KOPT-K1 (cell line): Measurements from ENCODE around the gene CYB5R2.
"Not testable (repeated sequence)": the region's sequence is repeated elsewhere in the genome, so short reads cannot be mapped to it uniquely, and the experiment has no call there.

Source experiments
- H3K27ac ChIP-seq: fragments of 200-600 bp; sonication (generic); 2 replicates; pipeline ENCODE4 v1.5.1; 2016; ENCODE audit warnings: antibody characterized with exemption, mild to moderate bottlenecking, low read depth, low read length; ENCODE audit not compliant: poor library complexity, severe bottlenecking
- H3K36me3 ChIP-seq: fragments of 200-600 bp; sonication (generic); 2 replicates; pipeline ENCODE4 v1.5.1; 2017; ENCODE audit warnings: antibody characterized with exemption, mild to moderate bottlenecking, low read length, moderate library complexity; ENCODE audit not compliant: insufficient read depth
- H3K9me3 ChIP-seq: fragments of 200-600 bp; sonication (generic); 2 replicates; pipeline ENCODE4 v1.5.1; 2017; ENCODE audit warnings: antibody characterized with exemption, low read length, mild to moderate bottlenecking; ENCODE audit not compliant: insufficient read depth, poor library complexity, severe bottlenecking

CYB5R2 gene

GRCh38 chr11:7677071-7677470 is 3.8 kb upstream of the CYB5R2 start:
- H3K36me3 ChIP-seq = no peaks in the 10 kb centered on the region

GRCh38 chr11:7675631-7676030 is 2.3 kb upstream of the CYB5R2 start:
- Histone ChIP-seq H3K36me3 (no peaks in the 10 kb centered on the region), H3K9me3 (no peaks in the 10 kb centered on the region), H3K27ac (no peak overlapping the region)

More at GRCh38 chr11:7677071-7677470, 3.8 kb upstream of the CYB5R2 start:
- Histone ChIP-seq H3K27ac (no peak overlapping the region), H3K9me3 (no peaks in the 10 kb centered on the region)

- Histone ChIP-seq H3K27ac (no peak overlapping the region), H3K9me3 (no peaks in the 10 kb centered on the region), H3K36me3 (no peaks in the 10 kb centered on the region)
These were observed 579 bp upstream of the CYB5R2 start for GRCh38 chr11:7673724-7674434.

GRCh38 chr11:7672276-7672959 is 882 bp downstream of the CYB5R2 start:
- Histone ChIP-seq H3K9me3 (no peaks in the 10 kb centered on the region), H3K27ac (no peak overlapping the region), H3K36me3 (no peaks in the 10 kb centered on the region)

- Histone ChIP-seq H3K9me3 (no peaks in the 10 kb centered on the region), H3K36me3 (no peaks in the 10 kb centered on the region), H3K27ac (no peak overlapping the region)
These were observed 1.7 kb downstream of the CYB5R2 start for GRCh38 chr11:7671347-7672215.

GRCh38 chr11:7670641-7671040 is 2.7 kb downstream of the CYB5R2 start:
- Histone ChIP-seq H3K27ac (no peak overlapping the region), H3K36me3 (no peaks in the 10 kb centered on the region), H3K9me3 (no peaks in the 10 kb centered on the region)

- no peak overlapping the region for H3K27ac ChIP-seq
These were observed 4.4 kb downstream of the CYB5R2 start for GRCh38 chr11:7668911-7669310.

GRCh38 chr11:7668464-7668863 is 4.8 kb downstream of the CYB5R2 start:
- no peaks in the 10 kb centered on the region for H3K36me3 ChIP-seq
- H3K9me3 ChIP-seq = no peaks in the 10 kb centered on the region

More at GRCh38 chr11:7668911-7669310, 4.4 kb downstream of the CYB5R2 start:
- Histone ChIP-seq H3K36me3 (no peaks in the 10 kb centered on the region), H3K9me3 (no peaks in the 10 kb centered on the region)

GRCh38 chr11:7667460-7667859 is 5.8 kb downstream of the CYB5R2 start:
- Histone ChIP-seq H3K36me3 (no peaks in the 10 kb centered on the region), H3K27ac (no peak overlapping the region), H3K9me3 (no peaks in the 10 kb centered on the region)

More at GRCh38 chr11:7668464-7668863, 4.8 kb downstream of the CYB5R2 start:
- H3K27ac ChIP-seq = no peak overlapping the region

- no peak overlapping the region for H3K27ac ChIP-seq
- no peaks in the 10 kb centered on the region for H3K9me3 ChIP-seq
- H3K36me3 ChIP-seq = no peaks in the 10 kb centered on the region
These were observed 6.9 kb downstream of the CYB5R2 start for GRCh38 chr11:7666292-7666866.

GRCh38 chr11:7665473-7666291 is 7.6 kb downstream of the CYB5R2 start:
- Histone ChIP-seq H3K36me3 (no peaks in the 10 kb centered on the region), H3K9me3 (no peaks in the 10 kb centered on the region)

GRCh38 chr11:7664867-7665266 is 8.4 kb downstream of the CYB5R2 start:
- H3K27ac ChIP-seq = no peak overlapping the region
- H3K9me3 ChIP-seq = no peaks in the 10 kb centered on the region
- H3K36me3 ChIP-seq = no peaks in the 10 kb centered on the region

More at GRCh38 chr11:7665473-7666291, 7.6 kb downstream of the CYB5R2 start:
- no peak overlapping the region for H3K27ac ChIP-seq

- not testable (repeated sequence) for H3K27ac ChIP-seq, H3K9me3 ChIP-seq, H3K36me3 ChIP-seq
These were observed 9.8 kb downstream of the CYB5R2 start for GRCh38 chr11:7663531-7663930.

- Histone ChIP-seq H3K9me3 (no peaks in the 10 kb centered on the region), H3K36me3 (no peaks in the 10 kb centered on the region), H3K27ac (no peak overlapping the region)
These were observed 15.8 kb downstream of the CYB5R2 start for GRCh38 chr11:7657306-7658025.
